K562 (cell line): ENCODE data around the gene RAB5A.

Experiments
- BMI1 ChIP-seq: fragments of 150-350 bp; IDR thresholded peaks from 2 replicates; pipeline ENCODE4 v1.6.1; 2014; ENCODE audit warnings: low read length
- CEBPB ChIP-seq: fragments of 450-650 bp; IDR thresholded peaks from 2 replicates; pipeline ENCODE4 v1.6.1; 2016; ENCODE audit warnings: missing genetic modification characterization, missing compliant biosample characterization
- CHD1 ChIP-seq: fragments of 200-600 bp; sonication (generic); IDR thresholded peaks from one replicate; pipeline ENCODE4 v1.6.1; 2012; ENCODE audit warnings: mild to moderate bottlenecking, moderate library complexity, low read length, inconsistent platforms
- CREBBP ChIP-seq: IDR thresholded peaks from one replicate; pipeline ENCODE4 v1.6.1; 2012; ENCODE audit warnings: low read depth, mild to moderate bottlenecking, control low read depth, inconsistent platforms, low read length
- CTCF ChIP-seq, 3 experiments: IDR thresholded peaks in 2 of 3; conservative IDR thresholded peaks in 1 of 3; 2 replicates each; pipeline ENCODE4 v1.5.1; 2011 to 2012; ENCODE audit warnings: low read length in 3 of 3, mild to moderate bottlenecking in 3 of 3, control low read depth in 2 of 3, improper control_type of control experiment in 1 of 3, inconsistent platforms in 1 of 3, low read depth in 1 of 3, mixed read lengths in 1 of 3, moderate library complexity in 1 of 3; ENCODE audit not compliant: insufficient read depth in 2 of 3
- DMBX1 ChIP-seq: fragments of 250-450 bp; sonication (Bioruptor Pico); IDR thresholded peaks from 2 replicates; pipeline ENCODE4 v1.8.0; 2022; ENCODE audit warnings: inconsistent platforms, mild to moderate bottlenecking, moderate library complexity, borderline replicate concordance
- EP300 ChIP-seq: IDR thresholded peaks from 2 replicates; pipeline ENCODE4 v1.6.1; 2012; ENCODE audit warnings: low read length, improper control_type of control experiment
- GTF2F1 ChIP-seq: IDR thresholded peaks from 2 replicates; pipeline ENCODE4 v1.6.1; 2011; ENCODE audit warnings: low read depth, low read length, improper control_type of control experiment
- OTX1 ChIP-seq: fragments of 450-650 bp; formaldehyde crosslinking; IDR thresholded peaks from 2 replicates; pipeline ENCODE4 v1.4.0; 2022; ENCODE audit warnings: mild to moderate bottlenecking
- POLR2AphosphoS2 ChIP-seq: IDR thresholded peaks from 2 replicates; pipeline ENCODE4 v1.6.1; 2012; ENCODE audit warnings: low read length, improper control_type of control experiment
- RNF219 ChIP-seq: fragments of 250-450 bp; sonication (Bioruptor Pico); IDR thresholded peaks from 2 replicates; pipeline ENCODE4 v1.5.0; 2022; ENCODE audit warnings: mild to moderate bottlenecking
- TCF15 ChIP-seq: fragments of 250-450 bp; sonication (Bioruptor Pico); IDR thresholded peaks from 2 replicates; pipeline ENCODE4 v1.8.0; 2022; ENCODE audit warnings: moderate library complexity, mild to moderate bottlenecking, inconsistent platforms
- ZNF146 ChIP-seq: IDR thresholded peaks from one replicate; pipeline ENCODE4 v1.6.1; 2018; ENCODE audit warnings: missing compliant biosample characterization; ENCODE audit not compliant: unreplicated experiment
- ZNF232 ChIP-seq: sonication (generic); formaldehyde crosslinking; IDR thresholded peaks from 2 replicates; pipeline ENCODE4 v1.8.0; 2022; ENCODE audit warnings: mild to moderate bottlenecking, missing genetic modification reagents

GRCh38 chr3:19899264-19899663, 47.6 kb upstream of the RAB5A start:
- TF ChIP-seq CHD1 (no peak), CEBPB (no peak), EP300 (no peak), CREBBP (no peak), OTX1 (CRISPR knock-in tag) (no peak), CTCF (IDR thresholded peaks at IDR 0.05 in 2 of 3, conservative IDR thresholded peaks at IDR 0.05 in 1 of 3; ENCODE audit: insufficient read depth in 2 of 3, low read depth in 1 of 3, low read length in 3 of 3) (no peak), GTF2F1 (no peak), BMI1 (no peak), ZNF232 (CRISPR knock-in tag) (no peak), RNF219 (no peak), DMBX1 (no peak), POLR2AphosphoS2 (no peak), TCF15 (no peak), ZNF146 (no peak)
